Measurements from ENCODE around the gene MIDN.

MIDN gene

DNA sequence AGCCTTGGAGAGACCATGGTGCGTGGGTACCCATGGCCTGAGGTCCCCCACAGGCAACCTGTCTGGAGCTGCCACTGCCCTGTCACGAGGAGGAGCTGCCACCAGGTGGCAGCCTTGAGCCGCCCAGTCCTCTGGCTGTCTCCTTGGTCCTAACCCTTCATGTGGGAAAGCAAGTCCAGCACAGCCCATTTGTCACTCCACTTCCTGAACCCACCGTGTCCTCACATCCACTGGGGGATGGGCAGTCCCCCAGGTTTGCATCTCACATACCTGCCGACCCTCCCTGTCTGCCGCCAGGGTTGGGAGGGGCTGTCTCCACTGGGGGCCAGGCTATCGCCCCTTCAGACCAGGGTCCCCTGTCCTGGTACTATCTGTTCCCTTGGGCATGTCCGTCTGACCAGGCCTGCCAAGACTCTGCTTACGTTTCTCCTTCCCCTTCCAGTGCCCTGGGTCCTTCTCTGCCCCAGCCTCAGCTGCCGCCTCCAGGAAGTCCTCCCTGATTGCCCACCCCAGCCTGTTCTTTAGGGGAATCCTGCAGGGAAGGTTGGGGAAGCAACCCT, 31.5 kb downstream of the MIDN start:
- H3K4me3 ChIP-seq (ENCODE audit: low read length), result no peak overlapping the region
- TF ChIP-seq, protein P1, sequence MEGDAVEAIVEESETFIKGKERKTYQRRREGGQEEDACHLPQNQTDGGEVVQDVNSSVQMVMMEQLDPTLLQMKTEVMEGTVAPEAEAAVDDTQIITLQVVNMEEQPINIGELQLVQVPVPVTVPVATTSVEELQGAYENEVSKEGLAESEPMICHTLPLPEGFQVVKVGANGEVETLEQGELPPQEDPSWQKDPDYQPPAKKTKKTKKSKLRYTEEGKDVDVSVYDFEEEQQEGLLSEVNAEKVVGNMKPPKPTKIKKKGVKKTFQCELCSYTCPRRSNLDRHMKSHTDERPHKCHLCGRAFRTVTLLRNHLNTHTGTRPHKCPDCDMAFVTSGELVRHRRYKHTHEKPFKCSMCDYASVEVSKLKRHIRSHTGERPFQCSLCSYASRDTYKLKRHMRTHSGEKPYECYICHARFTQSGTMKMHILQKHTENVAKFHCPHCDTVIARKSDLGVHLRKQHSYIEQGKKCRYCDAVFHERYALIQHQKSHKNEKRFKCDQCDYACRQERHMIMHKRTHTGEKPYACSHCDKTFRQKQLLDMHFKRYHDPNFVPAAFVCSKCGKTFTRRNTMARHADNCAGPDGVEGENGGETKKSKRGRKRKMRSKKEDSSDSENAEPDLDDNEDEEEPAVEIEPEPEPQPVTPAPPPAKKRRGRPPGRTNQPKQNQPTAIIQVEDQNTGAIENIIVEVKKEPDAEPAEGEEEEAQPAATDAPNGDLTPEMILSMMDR (IDR thresholded peaks at IDR 0.05; ENCODE audit: insufficient read depth, low read depth, low read length, missing control alignments), result peak; percentile 98
- DNase-seq (ENCODE audit: low read depth), result peak; percentile 82

DNA sequence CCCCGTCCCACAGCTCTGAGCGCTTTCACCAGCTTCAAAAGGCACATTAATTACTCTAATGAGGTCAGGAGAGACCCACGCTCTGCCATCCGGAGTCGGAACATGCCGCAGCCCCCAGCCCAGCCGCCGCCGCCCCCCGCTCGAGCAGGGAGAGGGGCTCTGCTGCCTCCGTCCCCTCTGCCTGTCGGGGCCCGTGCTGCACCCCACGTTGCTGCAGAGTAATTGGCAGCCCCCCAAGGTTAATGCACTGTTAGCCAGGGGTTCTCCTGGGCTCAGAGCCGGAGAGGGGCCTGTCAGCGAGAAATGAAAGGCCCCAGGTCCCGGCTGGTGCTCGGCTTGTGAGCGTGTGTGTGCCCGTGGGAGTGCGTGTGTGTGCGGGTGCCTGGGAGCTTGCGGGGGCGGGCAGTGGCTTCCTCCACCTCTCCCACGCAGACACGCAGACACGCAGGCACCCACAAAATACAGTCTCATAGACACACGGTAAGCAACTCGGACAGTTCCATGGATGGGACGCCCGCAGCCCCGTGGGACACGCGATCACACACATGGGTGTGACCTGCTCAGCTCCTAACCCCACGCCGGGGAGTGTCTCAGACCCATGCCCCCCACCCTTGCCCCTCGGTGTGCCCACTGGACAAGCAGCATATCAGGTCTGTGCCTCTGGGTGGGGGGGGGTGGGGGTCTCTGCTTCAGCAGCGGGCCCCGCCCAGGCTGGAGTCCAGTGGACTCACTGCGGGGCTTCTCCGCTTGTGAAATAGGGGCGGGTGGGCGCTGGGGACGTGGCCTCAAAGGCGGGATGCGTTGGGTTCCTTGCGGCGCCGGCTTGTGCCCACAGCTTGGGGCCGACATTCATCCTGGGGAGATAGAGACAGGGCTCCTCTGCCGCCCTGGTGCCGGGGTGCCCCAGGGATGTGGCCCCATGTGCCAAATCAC, 32.5 kb downstream of the MIDN start:
- TF ChIP-seq, protein P1 (IDR thresholded peaks at IDR 0.05; ENCODE audit: insufficient read depth, low read depth, low read length, missing control alignments), result no peak

DNA sequence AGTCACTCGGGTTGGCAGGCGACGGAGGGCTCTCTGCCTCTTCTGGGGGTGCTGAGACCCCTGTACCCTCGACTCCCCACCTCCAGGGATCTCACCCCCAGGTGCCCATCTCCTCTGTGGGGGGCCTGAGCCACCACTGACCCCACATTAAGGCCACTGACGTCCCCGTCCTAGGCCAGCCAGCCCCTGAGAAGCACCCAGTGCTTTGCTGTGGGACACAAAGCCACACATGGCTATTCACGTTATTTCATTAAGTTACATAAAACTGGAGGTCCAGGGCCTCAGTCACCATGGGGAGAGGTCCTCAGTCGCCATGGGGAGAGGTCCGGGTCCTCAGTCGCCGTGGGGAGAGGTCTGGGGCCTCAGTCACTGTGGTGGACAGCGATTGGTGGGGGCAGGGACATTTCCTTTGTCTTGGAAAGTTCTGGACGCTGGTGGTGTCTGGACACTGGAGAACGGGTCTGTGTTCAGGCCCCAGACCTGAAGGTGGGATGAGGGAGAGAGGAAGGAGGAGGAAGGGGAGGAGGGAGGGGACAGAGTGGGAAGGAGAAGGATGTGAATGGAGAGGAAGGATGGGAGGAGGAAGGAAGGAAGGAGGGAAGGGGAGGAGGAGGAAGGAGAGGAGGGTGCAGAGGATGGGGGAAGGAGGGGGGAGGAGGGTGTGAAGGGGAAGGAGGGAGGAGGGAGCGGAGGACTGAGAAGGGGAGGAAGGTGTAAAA, 33.3 kb downstream of the MIDN start:
- TF ChIP-seq, protein P1 (IDR thresholded peaks at IDR 0.05; ENCODE audit: insufficient read depth, low read depth, low read length, missing control alignments), result no peak
- no peak for DNase-seq (ENCODE audit: low read depth)
- no peak overlapping the region for H3K4me3 ChIP-seq (ENCODE audit: low read length)

More for the DNA sequence above, 32.5 kb downstream of the MIDN start:
- no peak overlapping the region for H3K4me3 ChIP-seq (ENCODE audit: low read length)
- DNase-seq (ENCODE audit: low read depth), result no peak

DNA sequence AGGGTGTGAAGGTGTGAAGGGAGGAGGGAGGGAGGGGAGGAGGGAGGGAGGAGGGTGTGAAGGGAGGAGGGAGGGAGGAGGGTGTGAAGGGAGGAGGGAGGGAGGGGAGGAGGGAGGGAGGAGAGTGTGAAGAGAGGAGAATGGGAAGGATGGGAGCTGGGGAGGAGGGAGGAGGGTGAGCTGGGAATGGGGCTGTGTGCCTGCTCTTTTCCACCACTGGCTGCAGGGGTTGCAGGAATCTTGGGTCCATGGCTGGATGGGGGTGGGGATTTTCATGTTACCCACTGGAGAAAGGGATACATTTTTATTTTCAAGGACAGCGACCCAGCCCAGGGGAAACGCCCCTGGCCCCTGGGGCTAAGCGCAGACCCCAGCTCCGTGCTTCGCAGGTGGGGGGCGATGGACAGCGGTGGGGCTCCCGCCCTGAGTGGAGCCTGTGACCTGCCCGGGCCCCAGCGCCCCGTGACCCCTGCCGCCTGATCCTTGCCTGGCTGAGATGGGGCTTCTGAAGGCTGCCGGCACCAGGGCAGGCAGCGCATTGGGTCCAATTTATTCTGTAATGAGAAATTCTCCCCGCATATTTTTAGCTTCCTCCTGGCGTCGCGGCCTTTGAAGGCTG, 34.3 kb downstream of the MIDN start:
- TF ChIP-seq, protein P1 (IDR thresholded peaks at IDR 0.05; ENCODE audit: insufficient read depth, low read depth, low read length, missing control alignments), result no peak
- no peak for DNase-seq (ENCODE audit: low read depth)
- H3K4me3 ChIP-seq (ENCODE audit: low read length), result no peak overlapping the region

DNA sequence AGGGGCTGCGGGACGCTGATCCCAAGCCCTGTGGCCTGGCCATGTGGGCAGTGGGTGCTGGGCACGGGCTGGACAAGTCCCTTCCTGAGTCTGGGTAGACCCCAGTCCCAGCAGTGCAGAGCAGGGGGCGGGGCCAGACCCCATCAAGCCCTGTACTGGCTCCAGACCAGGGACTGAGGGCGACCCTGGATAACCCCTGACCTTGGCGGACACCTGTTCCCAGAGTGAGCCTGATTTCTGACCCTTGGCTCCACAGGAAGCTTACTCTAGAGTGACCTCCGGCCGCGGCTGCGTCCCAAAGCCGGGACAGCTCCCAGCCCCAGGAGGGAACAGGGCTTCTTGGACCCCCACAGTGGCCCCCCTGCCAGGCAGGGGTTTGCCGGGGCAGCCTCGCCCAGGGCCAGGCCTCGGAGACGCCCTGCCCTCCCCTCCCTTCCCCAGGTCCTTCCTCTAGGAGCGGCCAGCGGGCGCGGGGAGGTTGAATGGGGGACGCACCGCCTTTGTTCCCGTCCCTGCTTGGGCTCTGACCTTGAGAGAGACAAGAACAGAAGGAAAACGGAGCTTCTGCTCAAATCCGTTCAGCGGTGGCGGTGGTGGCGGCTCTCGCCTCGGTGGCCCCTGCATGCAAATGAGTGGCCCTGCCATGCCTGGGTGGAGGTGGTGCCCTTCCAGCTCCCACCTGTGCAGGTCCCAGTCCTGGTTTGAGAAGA, 35.0 kb downstream of the MIDN start:
- no peak overlapping the region for H3K4me3 ChIP-seq (ENCODE audit: low read length)
- DNase-seq (ENCODE audit: low read depth), result no peak
- TF ChIP-seq, protein P1 (IDR thresholded peaks at IDR 0.05; ENCODE audit: insufficient read depth, low read depth, low read length, missing control alignments), result no peak

DNA sequence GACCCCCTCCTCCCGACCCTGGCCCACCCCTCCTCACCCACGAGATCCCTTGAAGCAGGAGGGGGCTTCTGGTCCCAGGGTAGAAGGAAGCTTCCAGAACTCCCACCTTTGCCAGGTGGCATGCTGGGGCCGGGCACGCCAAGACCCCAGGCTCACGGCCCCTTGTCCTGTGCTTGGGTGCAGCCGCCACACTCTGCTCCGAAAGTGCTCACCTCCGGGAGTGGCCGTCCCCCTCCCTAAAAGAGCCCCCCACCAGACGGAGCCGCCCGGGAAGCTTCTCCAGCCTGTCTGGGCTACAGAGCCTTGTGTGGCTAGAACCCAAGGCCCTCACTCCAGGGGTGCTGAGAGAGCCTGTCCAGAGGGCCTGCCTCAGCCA, 35.5 kb downstream of the MIDN start:
- TF ChIP-seq, protein P1 (IDR thresholded peaks at IDR 0.05; ENCODE audit: insufficient read depth, low read depth, low read length, missing control alignments), result no peak
- no peak overlapping the region for H3K4me3 ChIP-seq (ENCODE audit: low read length)
- no peak for DNase-seq (ENCODE audit: low read depth)
